RPMI7951 (cell line): ENCODE measurements around the gene SLC10A1. TPM values are rescaled to one million over a fixed set of nuclear protein-coding genes. Genes with fewer than 3 reads are reported as not detected.

Source experiments
- total RNA-seq: library from RNA; depleted of rRNA; stranded (reverse); fragments of >200 nt; shearing (Covaris generic); gene quantifications from 2 replicates; pipeline ENCODE4 v1.2.3, GENCODE V29; 2014; rRNA removed

Gene SLC10A1
- total RNA-seq, 1 experiment from 2014 or later: not detected

Other genes starting within 250 kb of the SLC10A1 start
- not detected in 2 replicates for gene CCDC177, start 222.4 kb downstream of the SLC10A1 start, total RNA-seq
- gene SUSD6, start 185.6 kb downstream of the SLC10A1 start, total RNA-seq: 3.9 and 5.8 TPM in 2 replicates
- 67.2 and 76.4 TPM in 2 replicates for gene SRSF5, start 30.1 kb downstream of the SLC10A1 start, total RNA-seq
- not detected in 2 replicates for gene SMOC1, start 82.2 kb upstream of the SLC10A1 start, total RNA-seq